Measurements from ENCODE around the gene MAGOH.

- no peak for TF ChIP-seq TARDBP (IDR thresholded peaks at IDR 0.05; ENCODE audit: borderline replicate concordance)
- TF ChIP-seq CBX3 (IDR thresholded peaks at IDR 0.05; ENCODE audit: borderline replicate concordance, low read depth): no peak
- no peak for TF ChIP-seq USF2 (IDR thresholded peaks at IDR 0.05; ENCODE audit: borderline replicate concordance, low read depth, low read length)
- no peak for TF ChIP-seq TCF7 (IDR thresholded peaks at IDR 0.05; ENCODE audit: borderline replicate concordance)
- TF ChIP-seq SIN3A (IDR thresholded peaks at IDR 0.05; ENCODE audit: low read depth, low read length): no peak
- no peak for TF ChIP-seq PAX8 (IDR thresholded peaks at IDR 0.05)
- no peak for TF ChIP-seq JUND (IDR thresholded peaks at IDR 0.05; ENCODE audit: low read depth, low read length)
- no peak for TF ChIP-seq EZH2 (IDR thresholded peaks at IDR 0.05; ENCODE audit: borderline replicate concordance, control insufficient read depth, low read depth, low read length)
- no peak for TF ChIP-seq NR2C1 (IDR thresholded peaks at IDR 0.05)
- no peak for TF ChIP-seq CTCF (IDR thresholded peaks at IDR 0.05 in 2 of 3, conservative IDR thresholded peaks at IDR 0.05 in 1 of 3; ENCODE audit: control insufficient read depth in 2 of 3, extremely low read depth in 1 of 3, insufficient read depth in 1 of 3, low read depth in 3 of 3, low read length in 3 of 3)
Measured at GRCh38 chr1:53256511-53257453, 18.5 kb upstream of the MAGOH start.

All from GM12878 (cell line).